Measurements from ENCODE around the gene PUDP.

DNA sequence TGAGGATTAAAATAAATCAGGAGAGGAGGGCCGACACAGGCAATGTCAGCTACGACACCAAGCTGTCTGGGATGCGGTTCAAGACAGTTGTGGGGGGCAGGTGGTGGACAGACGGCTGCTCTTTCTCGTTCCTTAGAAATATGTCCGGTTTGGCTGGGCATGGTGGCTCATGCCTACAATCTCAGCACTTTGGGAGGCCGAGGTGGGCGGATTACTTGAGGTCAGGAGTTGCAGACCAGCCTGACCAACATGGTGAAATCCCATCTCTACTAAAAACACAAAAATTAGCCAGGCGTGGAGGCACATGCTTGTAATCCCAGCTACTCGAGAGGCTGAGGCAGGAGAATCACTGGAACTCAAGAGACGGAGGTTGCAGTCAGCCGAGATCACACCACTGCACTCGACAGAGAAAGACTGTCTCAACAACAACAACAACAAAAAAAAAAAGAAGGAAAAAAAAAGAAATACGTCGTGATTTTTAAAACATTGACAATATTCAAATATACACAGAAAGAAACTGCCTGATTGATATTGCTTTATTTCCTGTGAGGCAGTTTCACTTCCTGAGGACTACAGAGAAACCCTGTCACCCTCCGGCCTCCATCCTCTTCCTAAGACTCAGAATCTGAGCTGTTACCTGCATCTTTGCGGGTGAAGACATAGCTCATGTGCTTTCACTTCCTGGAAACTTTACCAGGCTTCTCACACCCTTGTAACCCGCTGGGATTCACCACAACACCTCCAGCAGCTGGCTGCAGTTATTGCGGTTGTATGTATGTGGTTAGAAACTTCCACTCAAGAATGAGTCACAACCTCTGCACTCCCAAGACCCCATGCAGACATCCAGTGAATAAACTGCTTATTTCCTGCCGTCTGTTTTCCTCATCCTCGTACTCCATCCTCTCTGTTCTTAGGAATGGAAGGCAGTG lies 64.2 kb downstream of the PUDP start:
- no peak for TF ChIP-seq CTCF (IDR thresholded peaks at IDR 0.05; ENCODE audit: low read depth, low read length, missing input control)
- no peak for TF ChIP-seq FOXA1 (IDR thresholded peaks at IDR 0.05)
- TF ChIP-seq SP1 (IDR thresholded peaks at IDR 0.05) = no peak
- no peak for TF ChIP-seq EGR1 (IDR thresholded peaks at IDR 0.05; ENCODE audit: low read depth in 2 of 2)
- no peak for TF ChIP-seq JUND (IDR thresholded peaks at IDR 0.05)
- no peak for TF ChIP-seq YY1 (IDR thresholded peaks at IDR 0.05)
- TF ChIP-seq REST (IDR thresholded peaks at IDR 0.05) = no peak
- TF ChIP-seq GABPA (IDR thresholded peaks at IDR 0.05 in 1 of 2, conservative IDR thresholded peaks at IDR 0.05 in 1 of 2) = no peak
- no peak for TF ChIP-seq RXRA (IDR thresholded peaks at IDR 0.05)
- TF ChIP-seq ATF3 (IDR thresholded peaks at IDR 0.05) = no peak

All from liver (tissue), 3 donors.